Neural progenitor cell (in vitro differentiated cells): ENCODE results near the gene FHOD1. TPM values are rescaled to one million over a fixed set of nuclear protein-coding genes. Genes with fewer than 3 reads are reported as not detected.

Source experiments
- DNase-seq: peaks from one replicate; pipeline ENCODE4 v3.0.0-alpha.2; 2016; ENCODE audit warnings: low spot score
- H2AFZ ChIP-seq: fragments of 200-600 bp; sonication (generic); replicated peaks from 2 replicates; pipeline ENCODE4 v1.6.1; 2016; ENCODE audit warnings: antibody characterized with exemption
- H3F3A ChIP-seq: fragments of 200-600 bp; sonication (generic); 2 replicates; pipeline ENCODE4 v1.6.1; 2016; ENCODE audit warnings: antibody characterized with exemption, low read depth
- H3K27ac ChIP-seq: fragments of 200-600 bp; sonication (generic); 2 replicates; pipeline ENCODE4 v1.5.1; 2016; ENCODE audit warnings: mild to moderate bottlenecking
- H3K27me3 ChIP-seq: fragments of 200-600 bp; sonication (generic); 2 replicates; pipeline ENCODE4 v1.6.1; 2016; ENCODE audit warnings: mild to moderate bottlenecking, moderate library complexity
- H3K36me3 ChIP-seq: fragments of 200-600 bp; sonication (generic); 2 replicates; pipeline ENCODE4 v1.5.1; 2016
- H3K4me1 ChIP-seq: fragments of 200-600 bp; sonication (generic); 2 replicates; pipeline ENCODE4 v1.6.1; 2016; ENCODE audit warnings: mixed run types
- H3K4me2 ChIP-seq: fragments of 200-600 bp; sonication (generic); 2 replicates; pipeline ENCODE4 v1.6.1; 2016
- H3K4me3 ChIP-seq: fragments of 200-600 bp; sonication (generic); 2 replicates; pipeline ENCODE4 v1.5.1; 2016
- H3K79me2 ChIP-seq: fragments of 200-600 bp; sonication (generic); 2 replicates; pipeline ENCODE4 v1.6.1; 2016; ENCODE audit warnings: low read depth
- H3K9ac ChIP-seq: fragments of 200-600 bp; sonication (generic); 2 replicates; pipeline ENCODE4 v1.6.1; 2016
- H3K9me3 ChIP-seq: fragments of 200-600 bp; sonication (generic); 2 replicates; pipeline ENCODE4 v1.5.1; 2016; ENCODE audit warnings: low read depth
- H4K20me1 ChIP-seq: fragments of 200-600 bp; sonication (generic); 2 replicates; pipeline ENCODE4 v1.6.1; 2016; ENCODE audit warnings: low read depth
- H3K27ac Mint-ChIP-seq: 3 replicates; pipeline ENCODE4 v1.8.0; 2021; ENCODE audit warnings: mixed read lengths
- H3K27me3 Mint-ChIP-seq: 2 replicates; pipeline ENCODE4 v1.8.0; 2022; ENCODE audit warnings: low read depth, mild to moderate bottlenecking, inconsistent platforms, moderate library complexity, mixed read lengths; ENCODE audit not compliant: insufficient read depth
- H3K36me3 Mint-ChIP-seq: 3 replicates; pipeline ENCODE4 v1.8.0; 2021; ENCODE audit warnings: mixed read lengths
- H3K4me1 Mint-ChIP-seq: 3 replicates; pipeline ENCODE4 v1.8.0; 2021; ENCODE audit warnings: mixed read lengths
- H3K4me3 Mint-ChIP-seq: 3 replicates; pipeline ENCODE4 v1.8.0; 2021; ENCODE audit warnings: mild to moderate bottlenecking, moderate library complexity, mixed read lengths
- H3K9me3 Mint-ChIP-seq: 3 replicates; pipeline ENCODE4 v1.8.0; 2020; ENCODE audit warnings: mixed read lengths
- CTCF ChIP-seq: fragments of 200-600 bp; sonication (generic); IDR thresholded peaks from 2 replicates; pipeline ENCODE4 v1.5.1; 2017; ENCODE audit warnings: antibody characterized with exemption, mild to moderate bottlenecking
- EZH2 ChIP-seq: fragments of 200-600 bp; sonication (generic); IDR thresholded peaks from 2 replicates; pipeline ENCODE4 v1.6.1; 2017; ENCODE audit warnings: antibody characterized with exemption, mild to moderate bottlenecking, moderate library complexity
- EZH2phosphoT487 ChIP-seq: fragments of 200-600 bp; sonication (generic); IDR thresholded peaks from 2 replicates; pipeline ENCODE4 v1.6.1; 2017; ENCODE audit warnings: antibody characterized with exemption
- total RNA-seq: library from RNA; depleted of rRNA; stranded (reverse); fragments of >200 nt; gene quantifications from 2 replicates; pipeline ENCODE4 v1.2.3, GENCODE V29; 2015; ENCODE audit warnings: low replicate concordance

FHOD1 gene
- total RNA-seq, 1 donor from 2014 or later = 5.5 TPM

DNA sequence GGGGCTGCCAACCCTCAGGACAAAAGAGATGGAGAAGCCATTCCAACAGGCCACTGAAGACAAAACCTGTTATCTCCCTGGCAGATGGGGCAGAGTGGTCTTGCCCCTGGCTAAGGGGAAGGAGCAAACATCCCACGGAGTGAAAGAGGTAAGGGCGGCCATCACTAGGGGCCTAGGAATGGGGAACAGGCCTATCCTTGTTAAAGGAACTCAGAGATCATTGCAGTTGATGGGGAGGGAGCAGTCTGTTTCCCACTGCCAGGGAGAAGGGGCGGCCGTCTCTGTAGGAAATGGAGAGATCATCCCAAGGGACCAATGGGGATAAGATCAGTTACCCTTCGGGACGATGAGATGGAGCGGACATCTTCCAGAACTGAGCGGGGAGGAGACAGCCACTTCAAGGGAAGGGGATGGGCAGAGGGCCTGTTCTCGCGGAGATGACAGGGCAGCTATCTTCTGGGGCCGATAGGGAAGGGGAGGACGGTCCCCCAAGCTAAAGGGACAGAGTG, 20.9 kb downstream of the FHOD1 start:
- Histone ChIP-seq H3K27me3 (no peaks in the 10 kb centered on the region), H2AFZ (peak overlapping the region; percentile 78), H3K27ac (no peak overlapping the region), H3F3A (no peaks in the 10 kb centered on the region), H3K4me3 (peak overlapping the region; percentile 97), H3K4me1 (peaks cover 10% of the 10 kb centered on the region), H3K9ac (peak overlapping the region; percentile 40), H3K36me3 (no peaks in the 10 kb centered on the region), H3K9me3 (no peaks in the 10 kb centered on the region), H3K4me2 (peak overlapping the region; percentile 94), H3K79me2 (peaks cover 15% of the 10 kb centered on the region), H4K20me1 (no peaks in the 10 kb centered on the region)
- peaks cover 2% of the 10 kb centered on the region for H3K9me3 Mint-ChIP-seq
- peaks cover 22% of the 10 kb centered on the region for H3K4me1 Mint-ChIP-seq
- H3K36me3 Mint-ChIP-seq = peaks cover 13% of the 10 kb centered on the region
- H3K27ac Mint-ChIP-seq = no peak overlapping the region
- H3K27me3 Mint-ChIP-seq = peaks cover 11% of the 10 kb centered on the region
- TF ChIP-seq CTCF = no peak
- no peak for TF ChIP-seq EZH2phosphoT487
- TF ChIP-seq EZH2 = no peak
- no peak for DNase-seq
- peak overlapping the region; percentile 100 for H3K4me3 Mint-ChIP-seq

- H3K27ac Mint-ChIP-seq = no peak overlapping the region
- H3K36me3 Mint-ChIP-seq = peaks cover 4% of the 10 kb centered on the region
- Histone ChIP-seq H3F3A (no peaks in the 10 kb centered on the region), H3K4me2 (no peak overlapping the region), H2AFZ (no peak overlapping the region), H3K9me3 (no peaks in the 10 kb centered on the region), H4K20me1 (no peaks in the 10 kb centered on the region), H3K4me3 (no peak overlapping the region), H3K27ac (no peak overlapping the region), H3K27me3 (no peaks in the 10 kb centered on the region), H3K4me1 (peaks cover 10% of the 10 kb centered on the region), H3K36me3 (no peaks in the 10 kb centered on the region), H3K79me2 (peaks cover 15% of the 10 kb centered on the region), H3K9ac (no peak overlapping the region)
- peaks cover 2% of the 10 kb centered on the region for H3K9me3 Mint-ChIP-seq
- DNase-seq = no peak
- H3K27me3 Mint-ChIP-seq = peaks cover 14% of the 10 kb centered on the region
- H3K4me3 Mint-ChIP-seq = no peak overlapping the region
- TF ChIP-seq CTCF (no peak), EZH2 (no peak), EZH2phosphoT487 (no peak)
- peaks cover 22% of the 10 kb centered on the region for H3K4me1 Mint-ChIP-seq
Measured at GRCh38 chr16:67223992-67224391, 23.3 kb downstream of the FHOD1 start.

- no peak overlapping the region for H3K4me2 ChIP-seq
- Mint-ChIP-seq H3K9me3 (no peaks in the 10 kb centered on the region), H3K36me3 (no peaks in the 10 kb centered on the region), H3K4me1 (no peaks in the 10 kb centered on the region), H3K4me3 (no peak overlapping the region), H3K27ac (peak overlapping the region; percentile 80), H3K27me3 (peaks cover 10% of the 10 kb centered on the region)
- no peak overlapping the region for H3K9ac ChIP-seq
- H3K27me3 ChIP-seq = no peaks in the 10 kb centered on the region
- no peaks in the 10 kb centered on the region for H4K20me1 ChIP-seq
- H3K4me3 ChIP-seq = no peak overlapping the region
- H2AFZ ChIP-seq = no peak overlapping the region
- no peaks in the 10 kb centered on the region for H3K4me1 ChIP-seq
- no peaks in the 10 kb centered on the region for H3K9me3 ChIP-seq
- no peaks in the 10 kb centered on the region for H3K36me3 ChIP-seq
- no peaks in the 10 kb centered on the region for H3F3A ChIP-seq
- no peak overlapping the region for H3K27ac ChIP-seq
- H3K79me2 ChIP-seq = no peaks in the 10 kb centered on the region
- TF ChIP-seq EZH2 (no peak), CTCF (no peak), EZH2phosphoT487 (no peak)
- DNase-seq = no peak
Measured at GRCh38 chr16:67216612-67217490, 30.4 kb downstream of the FHOD1 start.
